Measurements from ENCODE around the gene CTSC.

- no peak; the same call in 1 of the 2 replicates for TF ChIP-seq POLR2A (IDR thresholded peaks at IDR 0.05; ENCODE audit: low read depth, low read length)
- no peak for TF ChIP-seq POLR2AphosphoS5 (IDR thresholded peaks at IDR 0.05; ENCODE audit: low read depth, low read length)
Measured at GRCh38 chr11:88335284-88335683, 2.3 kb downstream of the CTSC start.
